ENCODE data around the gene NEK4.

The NEK4 gene

GRCh38 chr3:52784931-52785590, 14.3 kb upstream of the NEK4 start:
- TF ChIP-seq REST (IDR thresholded peaks at IDR 0.05; ENCODE audit: insufficient read depth in 1 of 2, low read depth in 2 of 2, low read length in 2 of 2) (no peak), SIN3A (IDR thresholded peaks at IDR 0.05; ENCODE audit: borderline replicate concordance, insufficient read depth, low read length) (no peak), FOXP2 (optimal IDR thresholded peaks at IDR 0.05; ENCODE audit: borderline replicate concordance, extremely low read depth, extremely low read length, insufficient read depth) (no peak), POLR2AphosphoS5 (IDR thresholded peaks at IDR 0.05; ENCODE audit: low read depth, low read length) (no peak), TAF1 (IDR thresholded peaks at IDR 0.05; ENCODE audit: borderline replicate concordance, insufficient read depth, low read length) (no peak)

- TF ChIP-seq TAF1 (IDR thresholded peaks at IDR 0.05; ENCODE audit: borderline replicate concordance, insufficient read depth, low read length): no peak
- no peak for TF ChIP-seq REST (IDR thresholded peaks at IDR 0.05; ENCODE audit: insufficient read depth in 1 of 2, low read depth in 2 of 2, low read length in 2 of 2)
- no peak for TF ChIP-seq FOXP2 (optimal IDR thresholded peaks at IDR 0.05; ENCODE audit: borderline replicate concordance, extremely low read depth, extremely low read length, insufficient read depth)
- TF ChIP-seq SIN3A (IDR thresholded peaks at IDR 0.05; ENCODE audit: borderline replicate concordance, insufficient read depth, low read length): no peak
- TF ChIP-seq POLR2AphosphoS5 (IDR thresholded peaks at IDR 0.05; ENCODE audit: low read depth, low read length): no peak
Observed at GRCh38 chr3:52784021-52784621, 13.4 kb upstream of the NEK4 start.

- TF ChIP-seq FOXP2 (optimal IDR thresholded peaks at IDR 0.05; ENCODE audit: borderline replicate concordance, extremely low read depth, extremely low read length, insufficient read depth) (no peak), REST (IDR thresholded peaks at IDR 0.05; ENCODE audit: insufficient read depth in 1 of 2, low read depth in 2 of 2, low read length in 2 of 2) (no peak), POLR2AphosphoS5 (IDR thresholded peaks at IDR 0.05; ENCODE audit: low read depth, low read length) (no peak), SIN3A (IDR thresholded peaks at IDR 0.05; ENCODE audit: borderline replicate concordance, insufficient read depth, low read length) (no peak), TAF1 (IDR thresholded peaks at IDR 0.05; ENCODE audit: borderline replicate concordance, insufficient read depth, low read length) (no peak)
Observed at GRCh38 chr3:52783211-52783555, 12.4 kb upstream of the NEK4 start.

- TF ChIP-seq SIN3A (IDR thresholded peaks at IDR 0.05; ENCODE audit: borderline replicate concordance, insufficient read depth, low read length) (no peak), REST (IDR thresholded peaks at IDR 0.05; ENCODE audit: insufficient read depth in 1 of 2, low read depth in 2 of 2, low read length in 2 of 2) (peak in 1 of 2 experiments; percentile 70; a peak in 1 of 4 replicates)
Observed at GRCh38 chr3:52782412-52783210, 11.9 kb upstream of the NEK4 start.

All from PFSK-1 (cell line).